Measurements from ENCODE around the gene B4GALNT3.
"Not testable (repeated sequence)": the region's sequence is repeated elsewhere in the genome, so short reads cannot be mapped to it uniquely, and the experiment has no call there.

B4GALNT3 gene

DNA sequence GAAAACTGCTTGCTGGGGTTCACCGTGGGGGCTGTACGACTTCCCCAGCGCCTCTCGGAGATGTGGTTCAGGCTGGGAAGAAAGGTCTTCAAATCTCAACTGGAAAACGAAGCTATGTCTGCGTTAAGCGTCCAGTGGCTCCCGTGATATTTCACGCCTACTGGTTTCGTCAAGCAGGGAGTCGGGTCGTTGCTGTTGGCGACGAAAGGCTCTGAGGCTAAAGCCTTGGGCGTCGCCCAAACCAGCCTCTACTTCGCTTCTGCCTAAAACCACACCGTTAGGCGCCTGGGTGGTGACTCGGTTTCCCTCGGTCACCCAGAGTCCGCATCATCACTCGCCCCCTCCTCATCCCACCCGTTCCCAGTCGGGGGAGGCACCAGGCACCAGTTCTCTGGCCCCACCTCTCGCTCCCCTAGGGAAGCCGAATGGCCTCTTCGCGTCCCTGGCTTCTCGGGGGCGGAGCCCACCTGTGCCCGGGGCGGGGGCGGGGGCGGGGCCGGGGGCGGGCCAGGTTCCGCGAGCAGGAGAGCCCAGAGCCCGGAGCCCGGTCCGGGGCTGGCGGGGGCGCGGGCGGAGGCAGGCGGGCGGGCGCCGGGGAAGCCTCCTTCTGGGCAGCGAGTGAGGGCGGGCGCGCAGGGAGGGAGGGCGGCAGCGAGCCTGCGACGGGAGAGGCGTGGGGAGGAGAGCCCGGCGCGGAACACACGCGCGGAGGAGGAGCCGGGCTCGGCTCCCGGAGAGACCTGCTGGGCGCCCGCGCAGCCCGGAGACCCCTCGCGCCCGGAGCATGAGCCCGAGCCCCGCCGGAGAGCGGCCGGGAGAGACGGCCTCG, at the start of gene B4GALNT3:
TSS of gene B4GALNT3 (plus strand) at position 510 of the 829 bp plus-strand sequence. CDS start 438 bp downstream, outside the sequence.
- no peak for DNase-seq (ENCODE audit: low read depth)

DNA sequence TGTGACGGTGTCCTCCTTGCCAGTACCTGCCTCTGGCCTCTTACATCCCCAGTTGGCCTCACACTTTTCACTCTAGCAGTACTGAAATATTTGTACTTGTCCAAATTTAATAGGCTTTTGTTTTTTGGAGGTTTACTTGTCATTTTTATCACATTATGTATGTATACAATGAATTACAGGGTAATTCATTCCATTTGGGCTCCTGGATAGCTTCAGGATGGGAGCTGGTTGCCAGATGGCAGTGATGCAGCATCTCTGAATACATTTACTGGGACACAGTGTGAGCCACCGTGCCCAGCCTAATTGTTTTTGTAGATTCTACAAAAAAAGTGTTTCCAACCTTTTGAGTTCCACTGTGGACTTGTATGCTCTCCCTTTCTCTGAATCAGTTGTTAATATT, 44.9 kb upstream of the B4GALNT3 start:
- no peak for DNase-seq (ENCODE audit: low read depth)

DNA sequence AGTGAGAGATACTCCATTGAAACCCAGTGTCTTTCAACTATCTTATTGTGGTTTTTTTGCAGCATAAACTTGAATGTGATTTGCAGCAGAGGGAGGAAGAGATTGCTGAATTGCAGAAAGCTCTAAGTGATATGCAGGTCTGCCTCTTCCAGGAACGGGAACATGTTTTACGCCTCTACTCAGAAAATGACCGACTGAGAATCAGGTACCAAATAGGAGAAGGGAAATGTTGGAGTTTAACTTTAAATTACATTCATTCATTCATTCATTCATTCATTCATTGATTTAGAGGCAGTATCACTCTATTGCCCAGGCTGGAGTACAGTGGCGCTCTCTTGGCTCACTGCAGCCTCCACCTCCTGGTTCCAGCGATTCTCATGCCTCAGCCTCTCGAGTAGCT, 41.3 kb upstream of the B4GALNT3 start:
- no peak for DNase-seq (ENCODE audit: low read depth)

- DNase-seq (ENCODE audit: low read depth) = no peak
These were observed 37.2 kb upstream of the B4GALNT3 start for GRCh38 chr12:422526-422925.

- not testable (repeated sequence) for DNase-seq (ENCODE audit: low read depth)
These were observed 24.0 kb upstream of the B4GALNT3 start for GRCh38 chr12:435737-436136.

DNA sequence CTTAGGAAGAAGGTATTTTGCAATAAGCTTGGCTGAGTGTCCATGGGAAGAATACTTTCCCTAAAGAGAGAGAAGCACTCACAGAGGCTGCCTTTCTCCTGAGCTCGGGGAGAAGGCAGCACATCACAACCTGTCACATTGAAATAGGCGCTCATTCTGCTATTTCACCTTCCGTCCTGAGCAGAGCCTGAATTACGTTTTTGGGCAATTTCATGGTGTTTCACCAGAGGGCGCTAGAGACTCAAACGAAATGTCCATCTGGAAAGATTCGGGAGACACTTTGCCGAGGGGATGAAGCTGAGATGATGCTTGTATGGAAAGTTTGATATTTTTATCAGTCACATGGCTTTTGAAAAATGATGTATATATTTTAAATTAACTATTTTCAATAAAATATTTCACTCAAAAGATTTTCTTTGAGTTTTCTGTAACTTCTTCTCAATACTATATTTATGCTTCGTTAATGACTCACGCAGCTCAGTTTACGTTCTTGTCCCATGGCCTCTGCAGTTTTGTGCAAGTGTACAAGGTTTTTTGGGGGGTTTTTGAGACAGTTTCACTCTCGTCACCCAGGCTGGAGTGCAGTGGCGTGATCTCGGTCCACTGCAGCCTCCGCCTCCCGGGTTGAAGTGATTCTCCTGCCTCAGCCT, 17.4 kb upstream of the B4GALNT3 start:
- DNase-seq (ENCODE audit: low read depth) = no peak

GRCh38 chr12:447141-447540, 12.6 kb upstream of the B4GALNT3 start:
- DNase-seq (ENCODE audit: low read depth) = no peak

- no peak for DNase-seq (ENCODE audit: low read depth)
These were observed 10.5 kb upstream of the B4GALNT3 start for GRCh38 chr12:449203-449602.

- DNase-seq (ENCODE audit: low read depth) = no peak
These were observed 9.3 kb upstream of the B4GALNT3 start for GRCh38 chr12:450438-450837.

- DNase-seq (ENCODE audit: low read depth) = no peak
These were observed 7.0 kb upstream of the B4GALNT3 start for GRCh38 chr12:452667-453210.

DNA sequence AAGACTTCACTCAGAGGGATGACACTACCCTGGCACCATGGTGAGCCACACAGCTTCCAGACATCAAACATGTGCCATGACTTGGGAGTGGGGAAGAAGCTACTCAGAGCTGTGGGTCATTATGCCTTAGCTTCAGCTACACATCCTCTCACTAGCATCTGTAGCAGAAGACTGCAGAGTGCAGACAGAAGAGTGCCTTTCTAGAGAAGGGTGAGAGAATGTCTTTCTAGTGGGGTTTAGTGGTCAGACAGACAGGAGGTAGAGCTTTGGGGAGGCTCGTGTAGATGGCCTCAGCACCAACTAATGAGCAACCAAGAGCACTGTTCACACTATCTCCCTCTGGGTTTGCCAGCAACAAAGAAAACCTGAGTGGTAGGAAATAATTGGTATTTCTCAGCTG, 4.9 kb upstream of the B4GALNT3 start:
- no peak for DNase-seq (ENCODE audit: low read depth)

- DNase-seq (ENCODE audit: low read depth) = no peak
These were observed 3.9 kb upstream of the B4GALNT3 start for GRCh38 chr12:455821-456220.

DNA sequence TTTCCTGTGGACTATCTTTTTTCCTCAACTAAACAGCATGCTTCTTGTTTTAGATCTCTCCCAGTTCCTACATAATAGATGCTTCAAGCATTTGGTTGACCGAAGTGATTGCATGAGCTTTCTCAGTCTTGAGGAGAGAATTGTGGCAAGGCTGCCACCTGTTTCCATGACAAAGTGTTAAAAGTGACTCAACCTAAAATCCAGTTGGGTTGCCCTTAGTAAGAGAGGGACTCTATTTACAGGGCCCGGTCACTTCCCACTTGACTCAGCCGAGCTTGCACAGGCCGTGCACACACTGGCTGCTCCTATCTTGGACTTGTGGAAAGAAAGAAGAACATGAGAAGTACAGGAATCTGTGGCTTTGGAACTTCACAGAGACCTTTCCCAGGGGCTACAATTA, 2.1 kb upstream of the B4GALNT3 start:
- DNase-seq (ENCODE audit: low read depth) = no peak

GRCh38 chr12:459050-459429, 699 bp upstream of the B4GALNT3 start:
- DNase-seq (ENCODE audit: low read depth) = no peak

GRCh38 chr12:460261-461230, 807 bp downstream of the B4GALNT3 start:
- DNase-seq (ENCODE audit: low read depth) = no peak

GRCh38 chr12:461425-461824, 1.7 kb downstream of the B4GALNT3 start:
- no peak for DNase-seq (ENCODE audit: low read depth)

GRCh38 chr12:462936-463705, 3.4 kb downstream of the B4GALNT3 start:
- no peak for DNase-seq (ENCODE audit: low read depth)

DNA sequence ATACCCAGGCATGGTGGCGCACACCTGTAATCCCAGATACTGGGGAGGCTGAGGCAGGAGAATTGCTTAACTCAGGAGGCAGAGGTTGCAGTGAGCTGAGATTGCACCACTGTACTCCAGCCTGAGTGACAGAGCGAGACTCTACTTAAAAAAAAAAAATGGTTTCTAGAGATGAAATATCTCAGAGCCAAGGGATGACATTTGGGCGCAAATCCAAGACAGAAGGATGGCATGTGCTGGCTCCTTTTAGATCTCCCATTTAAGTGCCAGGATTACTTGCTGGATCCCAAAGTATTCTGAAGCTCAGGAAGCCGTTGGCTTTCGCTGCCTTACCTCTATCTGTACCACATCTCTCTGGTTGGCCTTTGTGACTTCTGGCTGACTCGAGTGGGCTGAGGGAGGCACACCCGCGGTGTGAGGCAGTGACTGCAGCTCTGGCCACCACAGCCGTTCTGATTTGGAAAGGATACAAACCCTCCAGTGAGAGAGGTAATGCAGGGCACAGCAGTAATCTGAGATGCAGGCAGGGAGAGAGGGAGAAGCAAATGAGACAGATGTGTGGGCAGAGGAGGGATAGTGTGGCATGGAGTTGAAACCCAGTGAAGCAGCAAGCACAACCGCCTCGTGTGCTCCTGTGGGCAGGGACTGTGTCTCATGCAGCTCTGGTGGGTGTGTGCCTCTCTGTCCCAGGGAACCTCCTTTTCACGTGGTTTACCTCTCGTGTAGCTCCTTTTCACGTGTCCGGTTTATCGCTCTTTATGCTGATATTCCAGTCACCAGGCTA, 4.9 kb downstream of the B4GALNT3 start:
- no peak for DNase-seq (ENCODE audit: low read depth)

DNA sequence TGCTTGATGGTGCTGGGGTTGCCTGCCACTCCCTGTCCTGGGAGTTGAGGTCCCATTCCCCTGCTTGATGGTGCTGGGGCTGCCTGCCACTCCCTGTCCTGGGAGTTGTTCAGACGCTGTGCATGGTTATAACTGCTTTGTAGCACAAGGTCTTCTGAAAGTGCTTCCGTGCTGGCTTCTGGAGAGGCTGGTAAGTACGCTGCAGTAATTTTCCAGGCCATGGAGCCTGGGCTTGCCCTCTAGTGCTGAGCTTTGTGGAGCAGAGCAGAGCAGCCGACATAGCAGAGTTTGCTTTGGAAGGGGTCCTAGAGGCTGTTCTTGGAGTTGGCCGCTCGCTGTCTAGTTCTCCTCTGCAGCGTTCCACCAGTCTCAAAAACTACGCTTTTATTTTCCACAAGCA, 6.3 kb downstream of the B4GALNT3 start:
- DNase-seq (ENCODE audit: low read depth) = no peak

DNA sequence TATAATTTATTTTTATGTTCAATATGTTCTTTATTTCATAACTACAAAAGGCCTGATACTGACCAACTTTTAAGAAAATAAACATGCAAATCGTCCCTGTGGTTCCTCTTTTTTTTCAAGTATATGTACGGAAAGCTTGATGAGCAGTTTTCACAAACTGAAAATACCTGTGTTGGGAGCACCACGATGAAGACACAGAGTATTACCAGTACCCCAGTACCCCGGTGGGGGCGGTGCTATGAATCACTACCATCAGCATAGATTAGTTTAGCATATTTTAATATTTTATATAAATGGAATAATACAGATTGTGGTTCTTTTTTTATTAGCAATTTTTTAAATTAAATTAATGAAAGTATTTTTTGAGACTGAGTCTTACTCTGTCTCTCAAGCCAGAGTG, 7.0 kb downstream of the B4GALNT3 start:
- no peak for DNase-seq (ENCODE audit: low read depth)

DNA sequence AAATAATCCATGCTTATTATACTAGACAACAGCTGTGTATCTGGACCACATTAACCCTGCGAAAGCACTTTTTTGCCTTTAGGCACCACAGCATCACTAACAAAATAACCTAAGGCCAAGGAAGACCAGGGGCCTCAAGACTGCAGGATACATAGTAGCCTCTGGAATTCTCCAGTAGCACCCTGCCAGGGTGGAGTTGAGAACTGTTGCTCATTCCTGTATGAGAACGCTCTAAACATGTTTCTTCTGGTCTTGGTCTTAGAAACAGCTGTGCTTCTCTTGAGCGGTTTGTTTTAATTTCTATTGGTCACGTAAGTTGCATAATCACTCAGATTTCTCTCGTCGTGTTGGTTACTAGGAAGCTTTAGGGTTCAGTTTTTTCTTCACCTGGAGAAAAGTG, 7.9 kb downstream of the B4GALNT3 start:
- DNase-seq (ENCODE audit: low read depth) = no peak
